Mesothelial cell of epicardium (in vitro differentiated cells): ENCODE data around the gene CAMK1. TPM values are rescaled to one million over a fixed set of nuclear protein-coding genes. Genes with fewer than 3 reads are reported as not detected.

ENCODE experiments used
- DNase-seq, 2 experiments: peaks; one replicate each; pipeline ENCODE4 v3.0.0; 2021; ENCODE audit warnings: low spot score in 2 of 2; ENCODE audit not compliant: unreplicated experiment in 2 of 2
- H3K27ac Mint-ChIP-seq: 2 replicates; pipeline ENCODE4 v1.8.0; 2021; ENCODE audit warnings: mixed read lengths
- H3K27me3 Mint-ChIP-seq: 2 replicates; pipeline ENCODE4 v1.8.0; 2021; ENCODE audit warnings: low read depth, mixed read lengths
- H3K36me3 Mint-ChIP-seq: 2 replicates; pipeline ENCODE4 v1.8.0; 2021; ENCODE audit warnings: mixed read lengths
- H3K4me1 Mint-ChIP-seq: 2 replicates; pipeline ENCODE4 v1.8.0; 2021; ENCODE audit warnings: mixed read lengths
- H3K4me3 Mint-ChIP-seq: 2 replicates; pipeline ENCODE4 v1.8.0; 2021; ENCODE audit warnings: mild to moderate bottlenecking, moderate library complexity, mixed read lengths
- H3K9me3 Mint-ChIP-seq: 2 replicates; pipeline ENCODE4 v1.8.0; 2021; ENCODE audit warnings: mixed read lengths
- total RNA-seq: library from RNA; stranded (reverse); gene quantifications from 3 replicates; pipeline ENCODE4 v1.2.1, GENCODE V29; 2021
- TF ChIP-seq, protein P1 (sequence below): fragments of 200-600 bp; sonication (generic); IDR thresholded peaks from one replicate; pipeline ENCODE4 v1.5.0; 2021; ENCODE audit warnings: antibody characterized with exemption; ENCODE audit not compliant: unreplicated experiment

The CAMK1 gene
- total RNA-seq, 1 donor from 2014 or later: 9.7 TPM

DNA sequence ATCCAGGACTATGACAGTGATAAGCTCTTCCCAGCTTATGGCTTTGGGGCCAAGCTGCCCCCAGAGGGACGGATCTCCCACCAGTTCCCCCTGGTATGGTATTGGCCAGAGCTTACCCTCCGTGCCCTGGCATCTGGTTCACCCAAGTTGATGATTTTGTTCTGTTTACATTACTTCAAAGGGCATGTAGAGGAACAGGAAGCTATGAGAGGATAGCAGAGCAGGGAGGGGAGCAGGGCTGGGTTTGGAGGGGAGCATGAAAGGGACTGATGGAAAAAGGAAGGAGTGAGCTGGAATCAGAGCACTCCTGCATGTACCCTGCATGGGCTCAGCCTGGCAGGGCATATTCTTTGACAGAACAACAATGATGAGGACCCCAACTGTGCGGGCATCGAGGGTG lies 51.6 kb downstream of the CAMK1 start:
- H3K27ac Mint-ChIP-seq: no peak overlapping the region
- H3K27me3 Mint-ChIP-seq: peaks cover 33% of the 10 kb centered on the region
- TF ChIP-seq, protein P1, sequence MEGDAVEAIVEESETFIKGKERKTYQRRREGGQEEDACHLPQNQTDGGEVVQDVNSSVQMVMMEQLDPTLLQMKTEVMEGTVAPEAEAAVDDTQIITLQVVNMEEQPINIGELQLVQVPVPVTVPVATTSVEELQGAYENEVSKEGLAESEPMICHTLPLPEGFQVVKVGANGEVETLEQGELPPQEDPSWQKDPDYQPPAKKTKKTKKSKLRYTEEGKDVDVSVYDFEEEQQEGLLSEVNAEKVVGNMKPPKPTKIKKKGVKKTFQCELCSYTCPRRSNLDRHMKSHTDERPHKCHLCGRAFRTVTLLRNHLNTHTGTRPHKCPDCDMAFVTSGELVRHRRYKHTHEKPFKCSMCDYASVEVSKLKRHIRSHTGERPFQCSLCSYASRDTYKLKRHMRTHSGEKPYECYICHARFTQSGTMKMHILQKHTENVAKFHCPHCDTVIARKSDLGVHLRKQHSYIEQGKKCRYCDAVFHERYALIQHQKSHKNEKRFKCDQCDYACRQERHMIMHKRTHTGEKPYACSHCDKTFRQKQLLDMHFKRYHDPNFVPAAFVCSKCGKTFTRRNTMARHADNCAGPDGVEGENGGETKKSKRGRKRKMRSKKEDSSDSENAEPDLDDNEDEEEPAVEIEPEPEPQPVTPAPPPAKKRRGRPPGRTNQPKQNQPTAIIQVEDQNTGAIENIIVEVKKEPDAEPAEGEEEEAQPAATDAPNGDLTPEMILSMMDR: no peak
- DNase-seq: no peak
- peaks cover 5% of the 10 kb centered on the region for H3K4me1 Mint-ChIP-seq
- no peaks in the 10 kb centered on the region for H3K9me3 Mint-ChIP-seq
- H3K36me3 Mint-ChIP-seq: no peaks in the 10 kb centered on the region
- no peak overlapping the region for H3K4me3 Mint-ChIP-seq

DNA sequence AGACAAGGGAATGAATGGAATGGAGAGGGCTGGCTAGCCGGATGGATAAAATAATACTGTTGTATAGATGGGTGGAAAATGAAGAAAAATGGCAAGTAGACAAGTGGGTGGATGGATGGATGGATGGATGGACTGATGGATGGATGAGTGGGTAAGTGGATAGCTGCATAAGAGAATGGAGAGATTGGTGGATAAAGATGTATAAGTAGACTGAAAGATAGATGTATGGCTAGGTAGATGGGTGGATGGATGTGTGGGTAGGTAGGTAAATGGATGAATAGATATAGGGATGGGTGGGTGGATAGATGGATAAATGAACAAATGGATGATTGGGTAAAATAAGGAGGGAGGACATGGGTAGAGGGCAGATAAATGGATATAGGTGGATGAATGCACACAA lies 52.2 kb downstream of the CAMK1 start:
- no peak overlapping the region for H3K4me3 Mint-ChIP-seq
- H3K36me3 Mint-ChIP-seq: no peaks in the 10 kb centered on the region
- peaks cover 5% of the 10 kb centered on the region for H3K4me1 Mint-ChIP-seq
- H3K27me3 Mint-ChIP-seq: peaks cover 31% of the 10 kb centered on the region
- TF ChIP-seq, protein P1: no peak
- no peak for DNase-seq
- H3K27ac Mint-ChIP-seq: no peak overlapping the region
- no peaks in the 10 kb centered on the region for H3K9me3 Mint-ChIP-seq

DNA sequence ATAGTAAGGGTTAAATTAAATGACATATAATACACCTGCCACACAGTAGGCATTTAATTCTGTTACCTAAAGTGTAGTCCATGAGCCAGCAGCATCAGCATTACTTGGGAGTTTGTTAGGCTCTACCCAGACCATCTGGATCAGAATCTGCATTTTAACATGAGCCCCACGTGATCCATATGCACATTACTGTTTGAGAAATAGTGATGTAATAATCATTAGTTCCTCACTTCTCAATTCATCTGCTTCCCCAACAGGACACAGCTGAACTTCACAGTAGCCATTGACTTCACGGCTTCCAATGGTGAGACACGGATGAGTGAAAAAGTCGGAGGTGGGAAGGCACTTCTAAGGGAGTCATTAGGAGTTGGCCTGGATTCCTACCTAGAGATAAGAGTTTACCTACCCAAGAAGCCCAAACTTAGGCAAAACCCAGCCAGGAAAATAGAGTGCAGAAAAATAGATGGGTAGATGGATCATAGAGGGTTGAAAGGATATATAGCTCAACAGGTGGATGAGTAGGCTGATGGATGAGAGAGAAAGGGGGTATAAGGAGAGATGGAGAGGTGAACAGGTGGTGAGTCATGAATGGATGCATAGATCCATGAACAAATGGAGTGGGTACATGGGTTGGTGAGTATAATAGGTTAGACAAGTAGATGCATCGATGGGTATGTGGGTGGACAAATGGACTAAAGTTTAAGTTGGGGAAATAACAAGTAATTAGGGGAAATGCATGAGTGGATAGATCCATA lies 52.8 kb downstream of the CAMK1 start:
- TF ChIP-seq, protein P1: no peak
- Mint-ChIP-seq H3K27me3 (peaks cover 30% of the 10 kb centered on the region), H3K4me1 (peaks cover 5% of the 10 kb centered on the region), H3K4me3 (no peak overlapping the region), H3K36me3 (no peaks in the 10 kb centered on the region), H3K27ac (no peak overlapping the region), H3K9me3 (no peaks in the 10 kb centered on the region)
- no peak for DNase-seq

DNA sequence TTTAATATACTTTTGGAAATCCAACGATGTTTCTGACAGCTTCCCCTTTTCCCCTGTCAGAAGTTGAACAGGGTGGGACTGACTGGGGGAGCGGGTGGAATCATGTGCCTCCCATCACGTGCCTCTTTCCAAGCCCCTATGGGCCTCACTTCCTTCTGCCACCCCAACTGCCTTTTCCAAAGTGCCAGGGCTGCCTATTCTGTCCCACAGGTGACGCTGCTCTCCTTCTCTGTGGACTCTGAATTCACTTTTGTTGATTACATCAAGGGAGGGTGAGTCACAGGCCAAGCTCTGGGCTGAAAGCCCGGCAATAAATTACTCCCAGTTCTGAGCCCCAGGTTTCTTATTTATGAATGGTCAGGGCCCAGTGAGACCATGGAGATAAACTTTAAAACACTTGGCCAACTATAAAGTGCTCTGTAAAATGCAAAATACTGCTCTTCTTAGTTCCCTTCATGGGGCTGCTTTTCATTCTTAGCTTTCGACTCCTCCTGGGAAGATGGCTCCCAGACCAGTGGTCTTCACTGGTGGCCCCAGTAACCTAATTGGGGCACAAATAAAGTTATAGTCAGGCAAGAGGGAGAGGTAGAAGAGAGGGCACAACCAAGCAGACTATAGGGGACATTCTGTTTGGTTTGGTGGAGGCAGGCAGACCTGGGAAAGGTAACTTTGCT lies 53.8 kb downstream of the CAMK1 start:
- H3K4me3 Mint-ChIP-seq: no peak overlapping the region
- no peak overlapping the region for H3K27ac Mint-ChIP-seq
- H3K9me3 Mint-ChIP-seq: no peaks in the 10 kb centered on the region
- no peaks in the 10 kb centered on the region for H3K36me3 Mint-ChIP-seq
- DNase-seq: no peak
- TF ChIP-seq, protein P1: no peak
- peaks cover 5% of the 10 kb centered on the region for H3K4me1 Mint-ChIP-seq
- H3K27me3 Mint-ChIP-seq: peaks cover 31% of the 10 kb centered on the region

DNA sequence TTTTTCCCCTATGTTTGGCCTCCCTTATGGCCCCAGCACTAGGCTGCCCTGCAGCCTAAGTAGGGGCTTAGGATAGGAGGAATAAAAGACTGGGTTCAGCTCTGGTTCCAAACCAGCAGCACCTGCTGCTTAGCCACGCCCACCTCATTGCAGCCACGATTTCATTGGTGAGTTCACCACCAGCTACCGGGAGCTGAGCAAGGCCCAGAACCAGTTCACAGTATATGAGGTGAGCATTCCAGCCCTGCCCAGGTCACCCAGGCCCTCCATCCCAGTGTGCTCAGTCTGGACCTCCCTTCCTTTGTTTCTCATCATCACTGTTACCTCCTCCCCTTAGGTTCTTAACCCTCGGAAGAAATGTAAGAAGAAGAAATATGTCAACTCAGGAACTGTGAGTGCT lies 54.6 kb downstream of the CAMK1 start:
- Mint-ChIP-seq H3K4me3 (no peak overlapping the region), H3K27me3 (peaks cover 37% of the 10 kb centered on the region), H3K36me3 (no peaks in the 10 kb centered on the region), H3K9me3 (no peaks in the 10 kb centered on the region), H3K4me1 (peaks cover 5% of the 10 kb centered on the region), H3K27ac (no peak overlapping the region)
- no peak for DNase-seq
- TF ChIP-seq, protein P1: no peak
